ENCODE results near the gene CYLD. TPM values are rescaled to one million over a fixed set of nuclear protein-coding genes. Genes with fewer than 3 reads are reported as not detected.

The CYLD gene
- total and polyA plus RNA-seq, 3 donors from 2014 or later = 37.4 to 89.3 (median 48.4) TPM

- intact Hi-C loops (cut with DNase I; ENCODE audit: low total_unique reads) = no loop called here
- H3K4me1 ChIP-seq = no peaks in the 10 kb centered on the region
- TF ChIP-seq CTCF (IDR thresholded peaks at IDR 0.05) (no peak), POLR2A (IDR thresholded peaks at IDR 0.05) (no peak)
- H3K27me3 ChIP-seq = no peaks in the 10 kb centered on the region
- H3K27ac ChIP-seq = no peak overlapping the region
- no peak overlapping the region for H3K4me3 ChIP-seq
- DNase-seq = no peak
- H3K9me3 ChIP-seq = no peaks in the 10 kb centered on the region
- H3K36me3 ChIP-seq (ENCODE audit: low read depth, missing control alignments) = no peaks in the 10 kb centered on the region
- WGBS, 2 donors = 86 to 91% methylated on average over 1 of the region's 1 CpG
These were observed 34.2 kb downstream of the CYLD start for GRCh38 chr16:50776037-50776436.

GRCh38 chr16:50778284-50779163 lies 36.6 kb downstream of the CYLD start:
- WGBS, 2 donors = 68 to 76% methylated on average over 1 of the region's 1 CpG
- TF ChIP-seq CTCF (IDR thresholded peaks at IDR 0.05) = no peak
- no peak for TF ChIP-seq POLR2A (IDR thresholded peaks at IDR 0.05)

GRCh38 chr16:50781043-50781442 lies 39.2 kb downstream of the CYLD start:
- TF ChIP-seq POLR2A (IDR thresholded peaks at IDR 0.05) = no peak
- no peak for TF ChIP-seq CTCF (IDR thresholded peaks at IDR 0.05)
- no peak overlapping the region for H3K27ac ChIP-seq
- no peaks in the 10 kb centered on the region for H3K4me1 ChIP-seq
- no peaks in the 10 kb centered on the region for H3K27me3 ChIP-seq
- WGBS, 2 donors = 79 to 84% methylated on average over 7 of the region's 7 CpGs
- no peaks in the 10 kb centered on the region for H3K9me3 ChIP-seq
- H3K4me3 ChIP-seq = no peak overlapping the region
- intact Hi-C loops (cut with DNase I; ENCODE audit: low total_unique reads) = no loop called here
- H3K36me3 ChIP-seq (ENCODE audit: low read depth, missing control alignments) = no peaks in the 10 kb centered on the region
- no peak for DNase-seq

More at GRCh38 chr16:50778284-50779163, 36.6 kb downstream of the CYLD start:
- no peaks in the 10 kb centered on the region for H3K4me1 ChIP-seq
- no peaks in the 10 kb centered on the region for H3K36me3 ChIP-seq (ENCODE audit: low read depth, missing control alignments)
- H3K27me3 ChIP-seq = no peaks in the 10 kb centered on the region
- no peak overlapping the region for H3K4me3 ChIP-seq
- no peaks in the 10 kb centered on the region for H3K9me3 ChIP-seq
- intact Hi-C loops (cut with DNase I; ENCODE audit: low total_unique reads) = no loop called here
- no peak for DNase-seq
- H3K27ac ChIP-seq = no peak overlapping the region

- no peak for DNase-seq
- Histone ChIP-seq H3K9me3 (no peaks in the 10 kb centered on the region), H3K36me3 (ENCODE audit: low read depth, missing control alignments) (no peaks in the 10 kb centered on the region), H3K4me3 (no peak overlapping the region), H3K27ac (no peak overlapping the region), H3K27me3 (no peaks in the 10 kb centered on the region), H3K4me1 (no peaks in the 10 kb centered on the region)
- no peak for TF ChIP-seq CTCF (IDR thresholded peaks at IDR 0.05)
- TF ChIP-seq POLR2A (IDR thresholded peaks at IDR 0.05) = no peak
- 82 to 92% methylated on average over 3 of the region's 3 CpGs for WGBS, 2 donors
- intact Hi-C loops (cut with DNase I; ENCODE audit: low total_unique reads) = no loop called here
These were observed 39.6 kb downstream of the CYLD start for GRCh38 chr16:50781518-50781917.

- no peaks in the 10 kb centered on the region for H3K4me1 ChIP-seq
- no peak for TF ChIP-seq CTCF (IDR thresholded peaks at IDR 0.05)
- no peak for TF ChIP-seq POLR2A (IDR thresholded peaks at IDR 0.05)
- intact Hi-C loops (cut with DNase I; ENCODE audit: low total_unique reads) = no loop called here
- no peaks in the 10 kb centered on the region for H3K36me3 ChIP-seq (ENCODE audit: low read depth, missing control alignments)
- H3K4me3 ChIP-seq = no peak overlapping the region
- H3K27me3 ChIP-seq = no peaks in the 10 kb centered on the region
- no peak for DNase-seq
- no peak overlapping the region for H3K27ac ChIP-seq
- H3K9me3 ChIP-seq = no peaks in the 10 kb centered on the region
These were observed 47.9 kb downstream of the CYLD start for GRCh38 chr16:50789757-50790156.
